ENCODE data around the gene DCP2.

DNA sequence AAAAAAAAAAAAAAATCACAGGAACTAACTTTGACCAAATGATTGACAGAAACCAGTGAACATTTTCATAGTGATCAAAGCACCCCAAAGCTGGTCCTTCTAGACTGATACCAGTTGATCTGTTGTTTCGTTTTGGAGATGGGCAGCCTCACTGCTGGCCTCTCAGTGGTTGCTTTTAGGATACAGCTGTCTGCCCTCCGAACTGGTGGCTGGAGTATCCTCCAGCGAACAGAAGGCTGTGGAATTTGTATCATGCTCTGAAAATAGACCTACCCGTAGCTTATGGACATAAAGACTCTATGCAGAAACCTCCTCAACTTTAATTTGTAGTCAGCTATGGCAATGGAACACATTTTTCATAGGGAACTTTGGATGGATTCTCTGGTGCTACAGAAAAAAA, 49.0 kb downstream of the DCP2 start:
- TF ChIP-seq CTCF (IDR thresholded peaks at IDR 0.05 in 4 of 5, conservative IDR thresholded peaks at IDR 0.05 in 1 of 5) (no peak), POLR2A (IDR thresholded peaks at IDR 0.05) (no peak)
